ENCODE measurements around the gene ULBP1. TPM values are rescaled to one million over a fixed set of nuclear protein-coding genes. Genes with fewer than 3 reads are reported as not detected.
"Not testable (repeated sequence)": the region's sequence is repeated elsewhere in the genome, so short reads cannot be mapped to it uniquely, and the experiment has no call there.

Gene ULBP1
- total RNA-seq, 4 donors from 2014 or later = 0.34 to 0.47 TPM; not detected in 2

GRCh38 chr6:149924206-149924932, 39.4 kb upstream of the ULBP1 start:
- Histone ChIP-seq H3K4me3 (no peak overlapping the region), H3K9me3 (no peaks in the 10 kb centered on the region), H3K27ac (no peak overlapping the region), H3K36me3 (no peaks in the 10 kb centered on the region), H3K27me3 (peaks cover 13% of the 10 kb centered on the region), H3K4me1 (peaks cover 29% of the 10 kb centered on the region)
- peak; percentile 45 to 49 for DNase-seq (ENCODE audit: low spot score in 2 of 2)
- WGBS = 99% methylated on average over 7 of the region's 9 CpGs
- TF ChIP-seq POLR2AphosphoS5 (IDR thresholded peaks at IDR 0.05) (no peak), POLR2A (IDR thresholded peaks at IDR 0.05) (no peak), EP300 (IDR thresholded peaks at IDR 0.05) (no peak), CTCF (IDR thresholded peaks at IDR 0.05) (no peak)

GRCh38 chr6:149924933-149925252, 38.9 kb upstream of the ULBP1 start:
- WGBS = 70% methylated on average over 4 of the region's 4 CpGs
- Histone ChIP-seq H3K4me1 (peaks cover 29% of the 10 kb centered on the region), H3K27ac (no peak overlapping the region), H3K9me3 (no peaks in the 10 kb centered on the region), H3K4me3 (peak overlapping the region; percentile 56), H3K27me3 (peaks cover 18% of the 10 kb centered on the region), H3K36me3 (no peaks in the 10 kb centered on the region)
- peak; percentile 52 to 71 for DNase-seq (ENCODE audit: low spot score in 2 of 2)
- TF ChIP-seq POLR2A (IDR thresholded peaks at IDR 0.05) (no peak), EP300 (IDR thresholded peaks at IDR 0.05) (no peak), POLR2AphosphoS5 (IDR thresholded peaks at IDR 0.05) (no peak), CTCF (IDR thresholded peaks at IDR 0.05) (no peak)

- no peaks in the 10 kb centered on the region for H3K9me3 ChIP-seq
- H3K27me3 ChIP-seq = peaks cover 23% of the 10 kb centered on the region
- peak in 1 of 2 donors; percentile 85 for DNase-seq (ENCODE audit: low spot score in 2 of 2)
- no peaks in the 10 kb centered on the region for H3K36me3 ChIP-seq
- peak overlapping the region; percentile 56 for H3K4me3 ChIP-seq
- H3K4me1 ChIP-seq = peaks cover 29% of the 10 kb centered on the region
- no peak for TF ChIP-seq CTCF (IDR thresholded peaks at IDR 0.05)
- no peak for TF ChIP-seq POLR2AphosphoS5 (IDR thresholded peaks at IDR 0.05)
- no peak overlapping the region for H3K27ac ChIP-seq
- 15% methylated on average over 5 of the region's 34 CpGs for WGBS
Observed at GRCh38 chr6:149925253-149925973, 38.3 kb upstream of the ULBP1 start.

- peak overlapping the region; percentile 56 for H3K4me3 ChIP-seq
- no peaks in the 10 kb centered on the region for H3K36me3 ChIP-seq
- H3K27me3 ChIP-seq = peaks cover 31% of the 10 kb centered on the region
- no peaks in the 10 kb centered on the region for H3K9me3 ChIP-seq
- WGBS = 4% methylated on average over 24 of the region's 31 CpGs
- peaks cover 29% of the 10 kb centered on the region for H3K4me1 ChIP-seq
- no peak overlapping the region for H3K27ac ChIP-seq
- TF ChIP-seq CTCF (IDR thresholded peaks at IDR 0.05) (peak; percentile 85 to 96), POLR2AphosphoS5 (IDR thresholded peaks at IDR 0.05) (no peak)
- peak; percentile 94 to 95 for DNase-seq (ENCODE audit: low spot score in 2 of 2)
Observed at GRCh38 chr6:149925974-149926777, 37.6 kb upstream of the ULBP1 start.

GRCh38 chr6:149927025-149927424, 36.7 kb upstream of the ULBP1 start:
- H3K9me3 ChIP-seq; H3K4me3 ChIP-seq; H3K27ac ChIP-seq; H3K36me3 ChIP-seq; DNase-seq (ENCODE audit: low spot score in 2 of 2): not testable (repeated sequence)
- Histone ChIP-seq H3K4me1 (peaks cover 29% of the 10 kb centered on the region), H3K27me3 (peaks cover 39% of the 10 kb centered on the region)
- 85% methylated on average over 4 of the region's 4 CpGs for WGBS
